Ecto neural progenitor cell (in vitro differentiated cells): ENCODE measurements around the gene C1QTNF9B.
"Not testable (repeated sequence)": the region's sequence is repeated elsewhere in the genome, so short reads cannot be mapped to it uniquely, and the experiment has no call there.

Experiments
- DNase-seq: peaks from one replicate; pipeline ENCODE4 v3.0.0-alpha.2; 2018; ENCODE audit warnings: low spot score

Gene C1QTNF9B

DNA sequence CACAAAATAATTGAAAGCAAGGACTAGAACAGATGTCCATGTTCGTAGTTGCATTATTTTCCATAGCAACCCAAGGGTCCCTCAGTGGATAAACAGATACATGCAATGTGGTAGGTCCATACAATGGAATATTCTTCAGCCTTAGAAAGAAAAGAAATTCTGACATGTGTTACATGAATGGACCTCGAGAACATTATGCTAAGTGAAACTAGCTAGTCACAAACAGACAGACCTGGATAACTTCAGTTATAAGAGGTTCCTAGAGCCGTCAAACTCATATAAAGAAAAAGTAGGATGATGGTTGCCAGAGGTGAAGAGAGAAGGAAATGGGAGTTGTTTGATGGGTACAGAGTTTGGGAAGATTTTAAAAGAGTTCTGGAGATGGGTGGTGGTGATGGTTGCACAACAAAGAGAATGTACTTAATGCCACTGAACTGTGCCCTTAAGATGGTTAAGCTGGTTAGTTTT is at the start of gene C1QTNF9B:
C1QTNF9B (minus strand) TSS at position 51 of the 468 bp plus-strand sequence.
- DNase-seq: not testable (repeated sequence)

DNA sequence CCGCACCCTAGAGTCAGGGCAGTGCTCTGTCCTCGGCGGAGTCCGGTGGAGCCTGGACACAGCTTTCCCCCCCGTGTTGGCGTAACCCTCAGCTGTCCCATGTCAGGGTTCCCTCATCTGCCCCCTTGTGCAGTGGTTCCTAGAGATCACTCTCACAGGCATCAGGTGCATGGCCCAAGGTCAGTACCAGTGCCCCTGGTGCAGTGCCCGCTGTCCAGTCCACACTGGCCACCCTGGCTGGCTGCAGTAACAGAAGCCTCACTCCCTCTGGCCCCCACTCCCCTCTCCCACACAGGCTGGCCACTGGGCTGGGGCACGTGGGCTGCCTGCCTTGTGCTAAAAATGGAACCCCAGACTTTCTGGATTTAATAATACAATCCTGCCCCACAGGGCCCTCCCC is 49.6 kb upstream of the C1QTNF9B start:
- DNase-seq: no peak

DNA sequence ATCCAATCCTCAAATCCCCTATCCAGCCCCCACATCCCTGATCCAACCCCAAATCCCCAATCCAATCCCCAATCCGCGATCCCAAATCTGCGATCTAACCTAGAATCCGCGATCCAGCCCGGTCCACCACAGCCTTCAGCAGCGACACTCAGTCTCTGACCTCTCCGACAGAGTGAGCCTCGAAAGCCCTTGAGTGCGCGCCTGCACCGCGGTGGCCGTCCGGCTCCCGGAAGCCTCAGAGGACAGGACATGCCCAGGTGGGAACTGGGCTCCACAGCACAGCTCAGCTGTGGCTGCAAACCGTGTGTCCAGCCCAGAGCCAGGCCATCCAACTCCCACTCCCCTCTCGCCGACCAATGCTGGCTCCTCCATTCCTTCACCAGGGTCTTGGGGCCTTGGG is 48.8 kb upstream of the C1QTNF9B start:
- no peak for DNase-seq

DNA sequence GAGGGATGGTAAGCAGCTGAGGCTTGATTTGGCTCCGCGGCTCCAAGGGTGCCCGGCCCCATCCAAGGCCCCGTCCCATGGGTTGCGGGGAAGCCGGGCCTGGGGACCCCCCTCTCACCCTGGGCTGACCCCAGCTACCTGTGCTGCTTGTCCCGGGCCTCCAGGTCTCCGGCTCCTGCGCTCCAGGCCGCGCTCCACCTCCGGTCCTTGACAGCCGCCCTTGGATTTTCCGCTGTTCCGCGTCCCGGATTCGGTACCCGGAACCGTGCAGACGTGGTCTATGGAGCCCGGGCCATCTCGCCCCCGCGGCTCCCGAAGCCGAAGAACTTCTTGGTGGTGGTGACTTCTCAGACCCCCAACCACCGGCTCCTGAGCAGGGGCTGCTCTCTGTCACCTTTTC is 48.3 kb upstream of the C1QTNF9B start:
- DNase-seq: no peak

DNA sequence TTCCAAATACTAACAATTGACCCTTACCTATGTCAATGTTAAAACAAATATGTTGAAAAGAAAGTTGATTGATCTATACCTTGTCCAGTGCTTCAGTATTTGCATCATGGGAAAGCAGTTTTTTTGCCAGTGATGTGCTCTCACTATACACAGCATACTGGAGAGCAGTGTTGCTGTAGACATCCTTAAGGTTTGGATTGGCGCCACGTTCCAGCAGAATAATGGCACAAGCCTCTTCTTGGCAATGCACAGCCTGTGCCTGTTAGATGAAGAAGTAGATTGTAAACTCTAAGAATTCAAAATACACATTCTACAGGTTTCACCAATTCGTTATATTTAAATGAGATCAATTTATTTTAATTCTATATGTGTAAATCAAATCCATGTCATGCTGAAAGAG is 43.9 kb upstream of the C1QTNF9B start:
- no peak for DNase-seq

DNA sequence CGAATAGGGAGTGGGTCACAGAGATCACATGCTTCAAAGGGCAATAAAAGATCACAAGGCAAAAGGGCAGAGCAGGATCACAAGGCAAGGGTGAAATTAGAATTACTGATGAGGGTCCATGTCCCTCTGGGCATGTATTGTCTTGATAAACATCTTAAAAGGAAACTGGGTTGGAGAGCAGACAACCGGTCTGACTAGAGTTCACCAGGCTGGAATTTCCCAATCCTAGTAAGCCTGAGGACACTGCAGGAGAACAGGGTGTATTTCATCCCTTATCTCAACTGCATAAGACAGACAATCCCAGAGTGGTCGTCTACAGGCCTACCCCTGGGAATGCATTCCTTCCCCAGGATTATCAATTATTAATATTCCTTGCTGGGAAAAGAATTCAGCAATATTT is 42.4 kb upstream of the C1QTNF9B start:
- not testable (repeated sequence) for DNase-seq

DNA sequence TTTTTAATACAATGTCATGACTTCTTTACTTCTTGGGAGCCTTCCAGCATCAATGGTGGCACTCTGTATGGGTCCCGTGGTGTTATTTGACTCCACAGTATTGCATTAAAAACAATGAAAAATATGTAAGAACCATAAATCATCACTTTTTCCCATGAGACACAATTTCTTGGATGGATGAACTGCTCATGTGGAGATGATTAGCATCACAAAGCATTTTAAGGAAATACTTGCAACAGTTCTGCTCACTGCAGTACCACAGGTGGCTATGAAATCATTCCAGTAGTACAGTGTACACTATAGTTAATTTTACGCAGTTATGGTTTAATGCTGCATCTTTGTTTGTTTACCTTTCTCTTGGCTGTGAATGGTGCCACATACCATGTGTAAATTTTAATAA is 37.2 kb upstream of the C1QTNF9B start:
- DNase-seq: no peak

DNA sequence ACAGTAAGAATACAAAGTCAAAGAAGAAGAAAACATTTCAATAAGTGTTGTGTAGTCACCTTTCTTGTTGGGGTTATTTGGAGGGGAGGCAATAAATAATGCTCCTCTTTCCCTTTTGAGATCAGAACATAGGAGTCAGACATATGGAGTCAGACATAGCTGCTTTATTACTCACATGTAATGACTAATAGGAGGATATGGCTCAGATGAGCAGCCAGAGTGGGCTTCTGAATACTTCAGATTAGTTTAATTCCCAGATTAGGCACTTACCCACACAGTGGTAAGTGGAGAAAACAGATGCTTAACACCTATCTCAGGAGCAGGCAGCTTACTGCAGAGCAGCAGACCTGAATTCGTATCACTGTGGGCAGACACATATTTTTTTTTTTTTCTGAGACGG is 31.7 kb upstream of the C1QTNF9B start:
- DNase-seq: no peak

DNA sequence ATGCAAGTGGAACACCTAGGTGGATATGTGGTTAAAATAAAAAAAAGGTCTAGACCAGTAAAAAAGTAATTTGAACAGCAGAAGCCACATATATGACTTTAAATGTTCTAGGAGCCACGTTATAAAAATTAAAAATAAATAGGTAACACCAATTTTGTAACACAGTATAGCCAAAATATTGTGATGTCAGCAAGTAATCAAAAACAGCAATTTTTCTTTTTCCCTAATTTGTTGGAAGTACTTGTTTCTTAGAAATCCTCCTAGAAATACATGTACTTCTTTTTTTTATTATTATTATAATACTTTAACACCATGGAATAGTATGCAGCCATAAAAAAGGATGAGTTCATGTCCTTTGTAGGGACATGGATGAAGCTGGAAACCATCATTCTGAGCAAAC is 25.7 kb upstream of the C1QTNF9B start:
- no peak for DNase-seq

DNA sequence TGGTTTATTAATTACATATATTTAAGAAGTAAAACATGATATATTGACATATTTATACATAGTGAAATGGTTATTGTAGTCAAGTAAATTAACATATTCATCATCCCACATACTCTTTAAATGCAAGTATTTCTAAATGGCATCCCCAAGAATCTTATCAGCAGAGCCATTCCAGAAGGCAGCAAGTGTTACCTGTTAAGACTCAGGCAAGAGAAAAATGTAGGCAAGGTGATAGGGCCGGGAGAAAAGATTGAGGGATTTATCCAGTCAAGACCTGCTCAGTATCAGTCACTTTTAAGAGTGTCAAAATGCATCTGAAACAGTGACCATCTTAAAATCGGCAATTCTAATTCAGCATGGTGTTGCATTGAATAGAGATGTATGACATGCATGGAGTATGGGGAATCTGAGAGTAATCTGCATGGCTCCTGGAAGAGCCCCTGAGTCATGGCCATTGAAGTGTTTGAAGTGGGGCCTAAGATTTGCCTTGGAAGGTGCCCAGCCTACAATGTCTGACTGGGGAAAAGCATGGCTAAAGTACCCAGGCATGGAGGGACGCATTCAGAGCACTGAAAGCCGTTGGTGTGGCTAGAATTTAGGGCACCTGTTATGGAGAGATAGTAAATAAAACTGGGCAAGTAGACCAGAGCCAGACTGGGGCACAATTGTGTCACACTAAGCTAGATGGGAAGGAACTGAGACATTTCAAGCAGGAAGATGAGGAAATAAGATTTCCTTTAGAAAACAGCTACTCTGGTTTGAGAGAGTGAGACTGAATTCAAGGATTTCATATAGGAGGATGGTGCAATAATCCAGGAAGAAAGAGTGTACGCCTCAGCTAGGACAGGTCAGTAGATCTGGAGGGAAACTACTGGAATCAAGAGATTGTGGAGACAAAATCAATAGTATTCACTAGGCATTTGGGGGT is 25.0 kb upstream of the C1QTNF9B start:
- no peak for DNase-seq

DNA sequence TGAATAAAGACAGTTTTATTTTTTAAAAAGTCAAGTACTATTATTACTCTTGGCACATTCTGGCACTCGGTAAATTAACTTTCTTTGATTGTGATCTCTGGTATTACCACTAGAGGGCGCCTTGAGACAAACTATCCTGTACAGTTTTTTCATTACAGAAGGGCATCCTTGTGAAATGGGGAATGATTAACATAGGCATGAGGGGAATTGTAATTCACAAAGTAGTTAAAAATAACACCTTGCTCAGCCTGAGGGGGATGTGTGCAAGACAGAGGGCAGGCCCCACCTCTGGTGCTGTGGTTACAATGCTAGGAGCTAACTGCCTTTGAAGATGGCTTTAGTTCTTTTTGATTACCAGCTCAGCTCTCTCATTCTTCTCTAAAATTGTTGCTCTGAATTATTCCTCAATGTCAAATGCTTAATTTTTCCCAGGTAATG is 24.2 kb upstream of the C1QTNF9B start:
- no peak for DNase-seq

DNA sequence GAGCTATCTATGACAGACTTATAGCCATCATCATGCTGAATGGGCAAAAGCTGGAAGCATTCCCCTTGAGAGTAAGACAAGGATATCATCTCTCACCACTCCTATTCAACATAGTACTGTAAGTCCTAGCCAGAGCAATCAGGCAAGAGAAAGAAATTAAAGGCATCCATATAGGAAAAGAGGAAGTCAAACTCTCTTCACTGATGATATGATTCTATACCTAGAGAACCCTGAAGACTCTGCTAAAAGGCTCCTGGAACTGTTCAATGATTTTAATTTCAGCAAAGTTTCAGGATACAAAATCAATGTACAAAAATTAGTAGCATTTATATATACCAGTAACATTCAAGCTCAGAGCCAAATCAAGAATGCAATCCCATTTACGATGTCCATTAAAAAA is 21.7 kb upstream of the C1QTNF9B start:
- DNase-seq: no peak

DNA sequence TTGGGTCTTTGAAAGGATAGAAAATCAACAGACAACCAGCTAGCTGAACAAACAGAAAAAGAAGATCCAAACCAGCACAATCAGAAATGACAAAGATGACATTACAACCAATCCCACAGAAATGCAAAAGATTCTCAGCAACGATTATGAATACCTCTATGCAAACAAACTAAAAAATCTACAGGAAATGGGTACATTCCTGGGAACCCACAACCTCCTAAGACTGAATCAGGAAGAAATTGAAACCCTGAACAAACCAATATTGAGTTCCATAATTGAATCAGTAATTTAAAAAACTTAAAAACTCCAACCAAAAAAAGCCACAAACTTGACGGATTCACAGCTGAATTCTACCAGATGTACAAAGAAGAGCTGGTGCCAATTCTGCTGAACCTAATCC is 20.9 kb upstream of the C1QTNF9B start:
- DNase-seq: no peak

DNA sequence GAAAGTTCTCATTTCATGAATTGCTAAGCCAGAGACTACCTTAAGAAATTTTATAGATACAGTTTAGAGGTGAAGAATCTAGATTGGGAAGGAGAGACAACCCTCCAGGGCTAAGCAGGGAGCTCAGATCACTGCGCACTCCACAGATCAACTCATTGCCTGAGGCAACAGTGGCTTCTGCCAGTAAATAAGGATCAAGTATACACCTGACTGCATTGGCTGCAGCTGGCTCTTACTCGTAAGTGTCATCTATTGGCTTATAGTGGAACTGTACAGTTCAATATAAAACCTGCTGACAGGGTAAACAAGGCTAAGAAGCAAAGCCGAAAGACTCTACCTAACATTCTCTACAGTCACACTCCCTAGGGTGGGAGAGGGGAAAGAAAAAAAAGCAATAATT is 18.0 kb upstream of the C1QTNF9B start:
- DNase-seq: no peak

DNA sequence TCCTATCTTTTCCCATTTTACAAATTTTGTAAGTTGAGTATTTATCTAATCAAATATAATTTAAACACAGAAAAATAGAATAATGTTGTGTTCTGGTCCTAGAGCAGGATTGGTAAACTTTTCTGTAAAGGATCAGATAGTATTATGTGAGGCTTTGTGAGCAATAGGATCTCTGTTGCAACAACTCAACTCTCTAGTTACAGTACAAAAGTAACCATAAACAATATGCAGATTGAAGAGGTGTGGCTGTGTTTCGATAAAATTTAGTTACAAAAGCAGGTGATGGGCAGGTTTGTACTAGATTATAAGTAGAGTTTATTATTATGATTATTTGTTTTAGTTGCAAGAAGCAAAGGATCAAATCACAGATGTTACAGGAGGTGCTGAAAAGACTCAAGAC is 15.2 kb upstream of the C1QTNF9B start:
- no peak for DNase-seq

DNA sequence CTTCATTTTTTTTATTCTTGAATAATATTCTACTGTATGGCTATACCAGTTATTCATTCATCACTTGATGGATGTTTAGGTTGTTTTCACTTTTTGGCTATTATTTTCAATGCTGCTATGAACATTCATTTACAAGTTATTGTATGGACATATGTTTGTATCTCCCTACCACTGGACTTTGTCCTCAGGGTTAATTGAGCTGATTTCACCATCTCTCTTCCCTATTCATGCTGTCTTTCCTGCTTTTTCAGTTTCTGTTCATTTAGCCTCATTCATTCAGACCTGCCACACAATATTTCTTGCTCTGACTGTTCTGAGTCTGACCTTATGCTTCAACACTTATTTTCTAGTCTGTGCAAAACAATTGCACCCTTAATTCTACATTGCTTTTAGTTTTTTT is 12.3 kb upstream of the C1QTNF9B start:
- no peak for DNase-seq

DNA sequence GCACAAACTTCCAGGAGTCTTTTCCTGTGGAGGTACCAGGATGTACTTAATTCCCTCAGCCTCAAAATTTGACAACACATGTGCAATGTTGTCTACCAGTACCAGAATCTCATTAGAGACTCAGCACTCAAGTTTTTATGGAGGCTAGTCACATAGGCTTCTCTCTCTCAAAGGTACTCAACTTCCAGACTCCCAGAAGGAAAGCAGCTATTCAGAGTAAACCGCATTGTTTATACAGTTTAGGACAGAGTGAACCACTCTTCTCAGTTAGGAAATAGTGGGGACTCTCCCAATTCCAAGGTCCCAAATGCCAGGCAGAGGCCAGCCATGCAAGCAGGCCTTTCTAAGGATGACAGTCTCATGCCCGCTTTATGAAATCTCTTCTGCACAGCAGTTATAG is 8.5 kb upstream of the C1QTNF9B start:
- no peak for DNase-seq

DNA sequence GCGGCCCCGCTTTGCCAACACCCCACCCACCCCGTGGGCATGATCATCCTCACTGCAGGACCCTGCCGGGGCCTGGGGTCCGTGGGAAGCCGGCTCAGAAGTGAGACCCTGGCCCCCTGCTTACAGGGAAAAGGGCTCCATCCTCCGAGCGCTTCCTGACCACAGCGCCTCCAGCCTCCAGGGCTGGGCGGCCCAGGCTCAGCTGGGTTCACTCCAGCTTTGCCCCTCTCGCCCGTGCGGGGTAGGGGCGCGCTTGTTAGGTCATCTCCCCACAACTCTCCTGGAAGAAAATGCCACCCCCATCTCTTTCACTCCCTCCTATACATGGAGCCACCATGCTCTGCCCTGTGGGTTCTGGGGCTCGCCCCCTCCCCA is 6.6 kb upstream of the C1QTNF9B start:
- no peak for DNase-seq

DNA sequence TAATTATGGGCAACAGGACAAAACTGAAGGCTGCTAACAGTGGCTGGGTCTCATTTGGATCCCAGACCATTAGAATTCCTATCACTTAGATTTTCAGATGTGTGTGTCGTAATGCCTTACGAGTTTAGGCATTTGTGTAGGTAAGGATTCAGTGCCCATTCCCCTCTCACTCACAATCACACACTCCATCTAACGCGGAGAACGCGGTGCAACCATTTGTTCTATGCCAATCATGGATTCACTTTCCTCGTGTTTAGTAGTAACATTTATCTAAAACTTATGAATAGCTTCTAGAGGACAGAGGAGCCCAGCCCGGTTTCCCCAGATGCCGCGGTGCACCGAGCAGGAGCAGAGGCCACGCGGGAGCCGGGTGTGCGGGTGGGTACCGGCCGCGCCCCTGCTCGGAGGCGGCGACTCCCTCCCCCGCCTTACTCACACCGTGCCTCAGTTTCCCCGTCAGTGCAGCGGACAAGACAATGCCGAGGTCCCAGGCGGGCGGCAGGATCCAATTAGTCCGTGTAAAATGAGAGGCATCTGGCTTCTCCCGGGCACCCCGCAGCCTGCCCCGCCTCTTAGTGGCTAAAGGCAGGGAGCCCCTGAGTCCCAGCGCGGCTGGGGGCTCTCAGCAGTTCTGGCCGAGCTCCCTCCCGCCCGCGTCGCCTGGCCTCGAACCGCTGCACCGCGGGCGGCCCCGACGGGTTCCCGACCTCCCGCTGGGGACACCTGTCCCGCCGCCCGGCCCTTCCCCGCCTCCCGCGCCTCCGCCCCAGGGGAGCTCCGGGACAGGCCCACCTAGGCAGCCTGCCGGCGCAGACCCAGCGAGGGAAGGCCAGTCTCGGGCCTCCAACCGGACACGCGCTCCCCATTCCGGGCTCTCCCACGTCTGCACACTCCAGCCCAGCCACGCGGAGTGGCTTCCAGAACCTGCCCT is 5.9 kb upstream of the C1QTNF9B start:
- peak; percentile 58 for DNase-seq

DNA sequence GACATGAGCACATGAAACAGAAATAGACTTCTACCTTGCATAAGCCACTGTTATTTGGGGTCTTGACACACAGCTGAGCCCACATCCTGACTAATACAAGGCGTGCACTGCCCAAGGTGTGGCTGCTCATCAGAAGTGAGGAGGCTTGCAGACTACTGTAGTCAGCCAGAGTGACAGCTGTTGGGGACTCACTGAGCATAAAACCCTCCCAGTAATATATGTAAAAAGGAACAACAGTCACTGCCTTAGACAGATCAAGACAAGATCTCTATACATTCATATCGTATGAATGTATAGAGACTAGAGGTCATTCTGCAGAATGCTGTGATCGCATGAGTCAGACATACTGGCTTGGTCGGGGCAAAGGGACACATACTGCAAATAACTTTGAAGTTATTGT is 4.1 kb upstream of the C1QTNF9B start:
- DNase-seq: no peak

DNA sequence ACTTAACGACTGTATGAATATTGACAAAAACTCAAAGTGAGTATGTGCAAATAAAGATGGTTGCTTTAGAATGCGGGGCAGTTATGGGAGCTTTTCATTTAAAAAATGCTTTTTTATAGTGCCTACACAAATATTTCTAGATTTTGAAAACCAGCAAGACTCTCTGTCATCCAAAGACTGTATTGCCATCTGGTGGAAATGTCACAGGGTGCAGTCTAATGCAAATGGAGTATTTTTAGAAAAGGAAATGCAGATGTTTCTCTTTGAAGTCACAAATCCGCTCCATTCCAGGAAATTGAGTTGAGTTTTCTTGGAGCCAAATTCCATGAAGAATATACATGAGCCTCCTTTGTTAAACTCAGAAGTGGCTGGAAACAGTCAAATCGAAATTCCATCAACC is 2.3 kb upstream of the C1QTNF9B start:
- no peak for DNase-seq

DNA sequence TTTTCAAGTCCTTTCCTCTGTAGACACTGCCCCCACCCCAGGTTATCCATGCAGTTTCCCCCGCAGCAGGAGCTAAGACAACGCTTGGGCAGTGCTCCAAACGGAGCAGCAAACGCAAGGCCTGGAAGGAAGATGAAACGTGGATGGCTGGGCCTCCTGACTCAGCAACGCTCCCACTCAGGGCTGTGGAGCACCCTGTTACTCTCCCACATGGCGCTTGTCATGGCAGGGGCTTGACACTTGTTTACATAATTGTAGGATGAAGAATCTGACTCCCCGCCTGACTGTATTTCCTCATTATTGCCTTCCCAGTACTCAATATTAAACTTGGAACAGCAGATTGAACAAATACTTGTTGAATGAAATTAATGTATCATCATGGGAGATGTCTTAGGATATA is 799 bp upstream of the C1QTNF9B start:
- DNase-seq: no peak

DNA sequence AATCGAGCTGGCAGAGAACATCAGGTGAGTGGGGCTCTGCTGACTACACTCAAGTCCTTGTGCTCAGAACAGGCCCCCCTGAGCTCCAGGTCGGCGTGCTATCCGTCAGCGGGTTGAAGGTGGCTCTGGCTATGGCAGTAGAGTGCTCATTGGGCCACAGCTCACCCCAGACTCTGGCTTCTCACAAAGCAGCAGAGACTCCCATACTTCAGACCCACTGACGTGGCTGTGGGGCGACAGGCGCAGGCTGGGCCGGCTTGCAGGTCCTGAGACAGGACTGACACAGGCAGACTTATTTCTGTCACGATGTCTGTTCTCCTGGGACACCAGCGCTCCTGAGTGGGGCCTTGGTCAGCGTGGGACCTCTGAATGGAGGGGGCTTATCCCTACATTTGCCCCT is 2.6 kb downstream of the C1QTNF9B start:
- not testable (repeated sequence) for DNase-seq
